ENCODE data around the gene WASHC4.
A peak's percentile ranks its signal among the peaks of the same experiment; 100 is the strongest.
"Not testable (repeated sequence)": the region's sequence is repeated elsewhere in the genome, so short reads cannot be mapped to it uniquely, and the experiment has no call there.

Gene WASHC4

GRCh38 chr12:105092336-105092735 is 15.2 kb upstream of the WASHC4 start:
- TF ChIP-seq CTCF (IDR thresholded peaks at IDR 0.05; ENCODE audit: low read depth, low read length) = no peak
- in situ Hi-C loops (cut with HindIII; ENCODE audit: low sequenced_read_pairs) = no loop called here
- DNase-seq (ENCODE audit: low read depth, low spot score) = no peak
- H3K4me3 ChIP-seq (ENCODE audit: low read depth, low read length) = no peak overlapping the region

- in situ Hi-C loops (cut with HindIII; ENCODE audit: low sequenced_read_pairs); DNase-seq (ENCODE audit: low read depth, low spot score); H3K4me3 ChIP-seq (ENCODE audit: low read depth, low read length): not testable (repeated sequence)
These were observed 12.2 kb upstream of the WASHC4 start for GRCh38 chr12:105095338-105095737.

GRCh38 chr12:105099356-105099755 is 8.2 kb upstream of the WASHC4 start:
- DNase-seq (ENCODE audit: low read depth, low spot score) = no peak
- H3K4me3 ChIP-seq (ENCODE audit: low read depth, low read length) = no peak overlapping the region
- TF ChIP-seq CTCF (IDR thresholded peaks at IDR 0.05; ENCODE audit: low read depth, low read length) = no peak
- in situ Hi-C loops (cut with HindIII; ENCODE audit: low sequenced_read_pairs) = no loop called here

- H3K4me3 ChIP-seq (ENCODE audit: low read depth, low read length) = no peak overlapping the region
- no peak for TF ChIP-seq CTCF (IDR thresholded peaks at IDR 0.05; ENCODE audit: low read depth, low read length)
- in situ Hi-C loops (cut with HindIII; ENCODE audit: low sequenced_read_pairs) = no loop called here
- peak; percentile 69 for DNase-seq (ENCODE audit: low read depth, low spot score)
These were observed 7.1 kb upstream of the WASHC4 start for GRCh38 chr12:105100207-105100985.

GRCh38 chr12:105100998-105101397 is 6.5 kb upstream of the WASHC4 start:
- H3K4me3 ChIP-seq (ENCODE audit: low read depth, low read length) = no peak overlapping the region
- in situ Hi-C loops (cut with HindIII; ENCODE audit: low sequenced_read_pairs) = no loop called here
- DNase-seq (ENCODE audit: low read depth, low spot score) = no peak
- no peak for TF ChIP-seq CTCF (IDR thresholded peaks at IDR 0.05; ENCODE audit: low read depth, low read length)

GRCh38 chr12:105102673-105103072 is 4.9 kb upstream of the WASHC4 start:
- in situ Hi-C loops (cut with HindIII; ENCODE audit: low sequenced_read_pairs) = no loop called here
- no peak overlapping the region for H3K4me3 ChIP-seq (ENCODE audit: low read depth, low read length)
- DNase-seq (ENCODE audit: low read depth, low spot score) = no peak
- TF ChIP-seq CTCF (IDR thresholded peaks at IDR 0.05; ENCODE audit: low read depth, low read length) = no peak

- no peak for TF ChIP-seq CTCF (IDR thresholded peaks at IDR 0.05; ENCODE audit: low read depth, low read length)
- DNase-seq (ENCODE audit: low read depth, low spot score) = no peak
- in situ Hi-C loops (cut with HindIII; ENCODE audit: low sequenced_read_pairs) = no loop called here
- no peak overlapping the region for H3K4me3 ChIP-seq (ENCODE audit: low read depth, low read length)
These were observed 2.8 kb upstream of the WASHC4 start for GRCh38 chr12:105104762-105105161.

All from astrocyte of the spinal cord (primary cell).